Measurements from ENCODE around the gene GBGT1. TPM values are rescaled to one million over a fixed set of nuclear protein-coding genes. Genes with fewer than 3 reads are reported as not detected.

The GBGT1 gene
- total and polyA plus RNA-seq, 9 of the 15 experiments (the other 6 are each of a cell fraction or from before 2014, with no cell fraction given) = 0.55 to 25.8 (median 13.7) TPM

GRCh38 chr9:133149130-133150015, 14.3 kb downstream of the GBGT1 start (continued):
- no peak for TF ChIP-seq CBX8 (IDR thresholded peaks at IDR 0.05; ENCODE audit: borderline replicate concordance, extremely low read depth, low read depth, low read length, poor library complexity, severe bottlenecking)
- peak; percentile 58 for TF ChIP-seq HCFC1 (IDR thresholded peaks at IDR 0.05; ENCODE audit: low read depth, low read length)
- TF ChIP-seq TRIM28 (IDR thresholded peaks at IDR 0.05) = no peak
- TF ChIP-seq SIX5 (IDR thresholded peaks at IDR 0.05; ENCODE audit: borderline replicate concordance in 1 of 2, insufficient read depth in 1 of 2, low read depth in 1 of 2, low read length in 2 of 2) = no peak
- TF ChIP-seq MTA2 (IDR thresholded peaks at IDR 0.05; ENCODE audit: low read depth) = no peak
- peak; percentile 81 for TF ChIP-seq SUPT5H (IDR thresholded peaks at IDR 0.05)
- TF ChIP-seq BCOR (IDR thresholded peaks at IDR 0.05) = no peak
- peak; percentile 86 for TF ChIP-seq ZNF76 (CRISPR knock-in tag; IDR thresholded peaks at IDR 0.05; ENCODE audit: borderline replicate concordance)
- TF ChIP-seq ZZZ3 (IDR thresholded peaks at IDR 0.05) = no peak
- no peak for TF ChIP-seq RBBP5 (IDR thresholded peaks at IDR 0.05; ENCODE audit: borderline replicate concordance, insufficient read depth, low read length, poor library complexity, severe bottlenecking)
- TF ChIP-seq TSC22D4 (tag; IDR thresholded peaks at IDR 0.05) = no peak
- TF ChIP-seq AFF1 (IDR thresholded peaks at IDR 0.05; ENCODE audit: low read depth in 1 of 2, partially characterized antibody in 2 of 2) = no peak
- TF ChIP-seq ZSCAN29 (IDR thresholded peaks at IDR 0.05) = no peak
- TF ChIP-seq ZNF518B (CRISPR knock-in tag; IDR thresholded peaks at IDR 0.05) = no peak
- TF ChIP-seq ZBTB43 (CRISPR knock-in tag; IDR thresholded peaks at IDR 0.05) = no peak

Data from K562 (cell line).